GM23248 (cell line): ENCODE results near the gene PDPK1. TPM values are rescaled to one million over a fixed set of nuclear protein-coding genes. Genes with fewer than 3 reads are reported as not detected.

Source experiments
- DNase-seq: peaks from one replicate; pipeline ENCODE4 v3.0.0-alpha.2; 2015
- H2AFZ ChIP-seq: fragments of 200-600 bp; sonication (generic); 2 replicates; pipeline ENCODE4 v1.6.1; 2016; ENCODE audit warnings: antibody characterized with exemption
- H3F3A ChIP-seq: fragments of 200-600 bp; sonication (generic); 2 replicates; pipeline ENCODE4 v1.6.1; 2016; ENCODE audit warnings: mild to moderate bottlenecking, antibody characterized with exemption, mixed run types; ENCODE audit not compliant: insufficient read depth
- H3K27ac ChIP-seq: fragments of 200-600 bp; sonication (generic); 2 replicates; pipeline ENCODE4 v1.5.1; 2016; ENCODE audit warnings: mild to moderate bottlenecking
- H3K27me3 ChIP-seq: fragments of 200-600 bp; sonication (generic); replicated peaks from 2 replicates; pipeline ENCODE4 v1.6.1; 2016; ENCODE audit warnings: mild to moderate bottlenecking; ENCODE audit not compliant: insufficient read depth
- H3K36me3 ChIP-seq: fragments of 200-600 bp; sonication (generic); 2 replicates; pipeline ENCODE4 v1.6.1; 2016; ENCODE audit warnings: low read depth, mild to moderate bottlenecking
- H3K4me1 ChIP-seq: fragments of 200-600 bp; sonication (generic); 2 replicates; pipeline ENCODE4 v1.6.1; 2016; ENCODE audit warnings: mild to moderate bottlenecking; ENCODE audit not compliant: insufficient read depth
- H3K4me2 ChIP-seq: fragments of 200-600 bp; sonication (generic); one replicate; pipeline ENCODE4 v1.6.1; 2016; ENCODE audit warnings: mild to moderate bottlenecking; ENCODE audit not compliant: unreplicated experiment
- H3K4me3 ChIP-seq: fragments of 200-600 bp; sonication (generic); 2 replicates; pipeline ENCODE4 v1.5.1; 2016; ENCODE audit warnings: mild to moderate bottlenecking
- H3K79me2 ChIP-seq: fragments of 200-600 bp; sonication (generic); 2 replicates; pipeline ENCODE4 v1.6.1; 2016; ENCODE audit warnings: mild to moderate bottlenecking; ENCODE audit not compliant: insufficient read depth
- H3K9ac ChIP-seq: fragments of 200-600 bp; sonication (generic); 2 replicates; pipeline ENCODE4 v1.6.1; 2016; ENCODE audit warnings: mild to moderate bottlenecking
- H3K9me2 ChIP-seq: fragments of 200-600 bp; sonication (generic); 2 replicates; pipeline ENCODE4 v1.6.1; 2016; ENCODE audit warnings: mixed run types, mild to moderate bottlenecking, moderate library complexity; ENCODE audit not compliant: insufficient read depth
- H3K9me3 ChIP-seq: fragments of 200-600 bp; sonication (generic); one replicate; pipeline ENCODE4 v1.6.1; 2017; ENCODE audit warnings: low read depth
- H4K20me1 ChIP-seq: fragments of 200-600 bp; sonication (generic); 2 replicates; pipeline ENCODE4 v1.6.0; 2016; ENCODE audit not compliant: insufficient read depth
- EZH2 ChIP-seq: fragments of 200-600 bp; sonication (generic); IDR thresholded peaks from 2 replicates; pipeline ENCODE4 v1.6.1; 2018; ENCODE audit warnings: antibody characterized with exemption, mild to moderate bottlenecking; ENCODE audit not compliant: insufficient read depth, poor library complexity, severe bottlenecking
- EZH2phosphoT487 ChIP-seq: fragments of 200-600 bp; sonication (generic); IDR thresholded peaks from 2 replicates; pipeline ENCODE4 v1.6.1; 2018; ENCODE audit warnings: antibody characterized with exemption, moderate library complexity, mild to moderate bottlenecking, low read depth; ENCODE audit not compliant: insufficient read depth
- WGBS, 2 experiments: methylation state at CpG; one replicate each; pipeline ENCODE4 v1.1.6; 2015 to 2017; ENCODE audit warnings: low lambda C conversion rate in 2 of 2, low coverage in 1 of 2; ENCODE audit errors: missing lambda C conversion rate in 2 of 2; 5-methylcytosine and 5-hydroxymethylcytosine counted together
- in situ Hi-C: fragments of 300-500 bp; cut with MboI; formaldehyde crosslinking; loops from 2 replicates; pipeline ENCODE4 v1.15.0; 2020
- polyA plus RNA-seq: library from polyadenylated mRNA; unstranded; fragments of >200 nt; fragmentation: Nextera tagmentation; extraction: Ambion mirVana; gene quantifications from 2 replicates; pipeline ENCODE4 v1.2.1, GENCODE V29; 2016
- total RNA-seq: library from RNA; depleted of rRNA; stranded (reverse); fragments of >200 nt; shearing (Covaris generic); gene quantifications from 2 replicates; pipeline ENCODE4 v1.2.3, GENCODE V29; 2014

Gene PDPK1
- total and polyA plus RNA-seq, 2 experiments from 2014 or later = 21.6 to 28.1 TPM

- in situ Hi-C loops = no loop called here
- TF ChIP-seq EZH2 (no peak), EZH2phosphoT487 (no peak)
- WGBS, 2 experiments = 93 to 95% methylated on average over 6 of the region's 6 CpGs
These were observed 44.2 kb upstream of the PDPK1 start for GRCh38 chr16:2493605-2494004.

DNA sequence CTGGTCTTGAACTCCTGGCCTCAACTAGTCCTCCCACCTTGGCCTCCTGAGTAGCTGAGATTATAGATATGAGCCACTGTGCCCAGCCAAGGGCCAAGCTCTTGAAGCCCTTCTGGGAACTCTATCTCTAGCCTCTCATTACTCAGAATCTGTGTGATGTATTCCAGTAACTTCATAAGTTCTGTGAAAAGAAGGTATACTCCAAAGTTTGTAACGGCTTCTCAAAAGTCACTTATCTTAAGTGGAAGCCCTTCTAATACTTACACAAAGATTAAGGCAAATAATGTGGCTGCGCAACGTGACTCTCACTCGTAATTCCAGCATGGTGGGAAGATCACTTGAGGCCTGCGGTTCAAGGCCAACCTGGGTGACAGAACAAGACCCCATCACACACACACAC is 43.2 kb upstream of the PDPK1 start:
- Histone ChIP-seq H3K9ac (no peak overlapping the region), H3K9me3 (no peaks in the 10 kb centered on the region), H4K20me1 (no peaks in the 10 kb centered on the region), H3F3A (no peaks in the 10 kb centered on the region), H3K9me2 (no peaks in the 10 kb centered on the region), H3K27ac (no peak overlapping the region), H3K27me3 (no peaks in the 10 kb centered on the region), H3K36me3 (no peaks in the 10 kb centered on the region), H2AFZ (no peak overlapping the region), H3K4me3 (no peak overlapping the region), H3K4me1 (peaks cover 6% of the 10 kb centered on the region; the same call in 1 of the 2 replicates), H3K4me2 (no peak overlapping the region), H3K79me2 (peaks cover 20% of the 10 kb centered on the region; the same call in 1 of the 2 replicates)
- WGBS, 2 experiments = 94 to 98% methylated on average over 5 of the region's 5 CpGs
- TF ChIP-seq EZH2phosphoT487 = no peak
- no peak for TF ChIP-seq EZH2
- in situ Hi-C loops = no loop called here
- no peak for DNase-seq

More at GRCh38 chr16:2493605-2494004, 44.2 kb upstream of the PDPK1 start:
- Histone ChIP-seq H3K4me1 (peaks cover 6% of the 10 kb centered on the region; the same call in 1 of the 2 replicates), H3K9me2 (no peaks in the 10 kb centered on the region), H3K36me3 (no peaks in the 10 kb centered on the region), H3K9ac (no peak overlapping the region), H3K4me3 (no peak overlapping the region), H3K79me2 (peaks cover 29% of the 10 kb centered on the region; the same call in 1 of the 2 replicates), H4K20me1 (no peaks in the 10 kb centered on the region), H2AFZ (no peak overlapping the region), H3K27ac (no peak overlapping the region), H3K27me3 (no peaks in the 10 kb centered on the region), H3F3A (no peaks in the 10 kb centered on the region), H3K4me2 (no peak overlapping the region), H3K9me3 (no peaks in the 10 kb centered on the region)
- DNase-seq = no peak

DNA sequence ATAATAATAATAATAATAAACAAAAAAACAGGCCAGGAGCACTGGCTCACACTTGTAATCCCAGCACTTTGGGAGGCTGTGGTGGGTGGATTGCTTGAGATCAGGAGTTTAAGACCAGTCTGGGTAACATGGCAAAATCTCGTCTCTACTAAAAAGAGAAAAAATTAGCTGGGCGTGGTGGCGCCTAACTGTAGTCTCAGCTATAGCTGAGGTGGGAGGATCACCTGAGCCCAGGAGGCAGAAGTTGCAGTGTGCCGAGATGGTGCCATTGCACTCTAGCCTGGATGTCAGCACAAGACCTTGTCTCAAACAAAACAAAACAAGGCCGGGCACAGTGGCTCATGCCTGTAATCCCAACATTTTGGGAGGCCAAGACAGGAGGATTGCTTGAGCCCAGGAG is 42.8 kb upstream of the PDPK1 start:
- Histone ChIP-seq H3K27me3 (no peaks in the 10 kb centered on the region), H3K9ac (no peak overlapping the region), H3K9me2 (no peaks in the 10 kb centered on the region), H2AFZ (no peak overlapping the region), H3K79me2 (peaks cover 15% of the 10 kb centered on the region; the same call in 1 of the 2 replicates), H3K9me3 (no peaks in the 10 kb centered on the region), H3K4me2 (no peak overlapping the region), H3F3A (no peaks in the 10 kb centered on the region), H3K36me3 (no peaks in the 10 kb centered on the region), H3K27ac (no peak overlapping the region), H3K4me1 (peaks cover 6% of the 10 kb centered on the region; the same call in 1 of the 2 replicates), H4K20me1 (no peaks in the 10 kb centered on the region), H3K4me3 (no peak overlapping the region)
- TF ChIP-seq EZH2 (no peak), EZH2phosphoT487 (no peak)
- 99% methylated on average over 5 of the region's 5 CpGs for WGBS, 2 experiments
- in situ Hi-C loops = no loop called here
- DNase-seq = no peak

DNA sequence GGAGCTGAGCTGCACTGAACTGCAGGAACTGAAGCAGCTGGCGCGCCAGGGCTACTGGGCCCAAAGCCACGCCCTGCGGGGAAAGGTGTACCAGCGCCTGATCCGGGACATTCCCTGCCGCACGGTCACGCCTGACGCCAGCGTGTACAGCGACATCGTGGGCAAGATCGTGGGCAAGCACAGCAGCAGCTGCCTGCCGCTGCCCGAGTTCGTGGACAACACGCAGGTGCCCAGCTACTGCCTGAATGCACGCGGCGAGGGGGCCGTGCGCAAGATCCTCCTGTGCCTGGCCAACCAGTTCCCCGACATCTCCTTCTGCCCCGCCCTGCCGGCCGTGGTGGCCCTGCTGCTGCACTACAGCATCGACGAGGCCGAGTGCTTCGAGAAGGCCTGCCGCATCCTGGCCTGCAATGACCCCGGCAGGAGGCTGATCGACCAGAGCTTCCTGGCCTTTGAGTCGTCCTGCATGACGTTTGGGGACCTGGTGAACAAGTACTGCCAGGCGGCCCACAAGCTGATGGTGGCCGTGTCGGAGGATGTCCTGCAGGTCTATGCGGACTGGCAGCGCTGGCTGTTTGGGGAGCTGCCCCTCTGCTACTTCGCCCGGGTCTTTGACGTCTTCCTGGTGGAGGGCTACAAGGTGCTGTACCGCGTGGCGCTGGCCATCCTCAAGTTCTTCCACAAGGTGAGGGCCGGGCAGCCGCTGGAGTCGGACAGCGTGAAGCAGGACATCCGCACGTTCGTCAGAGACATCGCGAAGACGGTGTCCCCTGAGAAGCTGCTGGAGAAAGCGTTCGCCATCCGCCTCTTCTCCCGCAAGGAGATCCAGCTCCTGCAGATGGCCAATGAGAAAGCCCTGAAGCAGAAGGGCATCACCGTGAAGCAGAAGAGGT is 41.4 kb upstream of the PDPK1 start:
- H2AFZ ChIP-seq = no peak overlapping the region
- in situ Hi-C loops = no loop called here
- H3K9ac ChIP-seq = no peak overlapping the region
- no peaks in the 10 kb centered on the region for H3K9me3 ChIP-seq
- no peaks in the 10 kb centered on the region for H3K27me3 ChIP-seq
- H3K9me2 ChIP-seq = no peaks in the 10 kb centered on the region
- H3K4me3 ChIP-seq = no peak overlapping the region
- no peaks in the 10 kb centered on the region for H3F3A ChIP-seq
- H3K4me1 ChIP-seq = peaks cover 6% of the 10 kb centered on the region; the same call in 1 of the 2 replicates
- peaks cover 2% of the 10 kb centered on the region; the same call in 1 of the 2 replicates for H3K79me2 ChIP-seq
- no peak overlapping the region for H3K27ac ChIP-seq
- DNase-seq = no peak
- 93 to 95% methylated on average over 58 to 62 of the region's 62 CpGs for WGBS, 2 experiments
- TF ChIP-seq EZH2 (no peak), EZH2phosphoT487 (no peak)
- no peak overlapping the region for H3K4me2 ChIP-seq
- no peaks in the 10 kb centered on the region for H3K36me3 ChIP-seq
- H4K20me1 ChIP-seq = no peaks in the 10 kb centered on the region
